Central memory CD8-positive, alpha-beta T cell (primary cell): ENCODE results near the gene ALG5.

Experiments
- ATAC-seq: fragments of 150-1000 bp; cut with Tn5 transposase; replicated peaks from 2 replicates; pipeline ENCODE4 v1.10.0; 2022; ENCODE audit warnings: mild to moderate bottlenecking, moderate FRiP score, moderate number of reproducible peaks; ENCODE audit not compliant: poor library complexity, severe bottlenecking; ENCODE audit errors: extremely low read depth
- DNase-seq, 2 donors: peaks; one replicate each; pipeline ENCODE4 v3.0.0; 2021; ENCODE audit warnings: low spot score in 2 of 2
- H3K27ac Mint-ChIP-seq: one replicate; pipeline ENCODE4 v1.8.0; 2022; ENCODE audit warnings: low read depth, mild to moderate bottlenecking, moderate library complexity, mixed read lengths
- H3K27me3 Mint-ChIP-seq: one replicate; pipeline ENCODE4 v1.8.0; 2022; ENCODE audit warnings: mixed read lengths
- H3K36me3 Mint-ChIP-seq: one replicate; pipeline ENCODE4 v1.8.0; 2022; ENCODE audit warnings: mild to moderate bottlenecking, moderate library complexity, mixed read lengths; ENCODE audit not compliant: insufficient read depth
- H3K4me1 Mint-ChIP-seq: one replicate; pipeline ENCODE4 v1.8.0; 2022; ENCODE audit warnings: mixed read lengths
- H3K4me3 Mint-ChIP-seq: one replicate; pipeline ENCODE4 v1.8.0; 2022; ENCODE audit warnings: mild to moderate bottlenecking, moderate library complexity, mixed read lengths
- H3K9me3 Mint-ChIP-seq: one replicate; pipeline ENCODE4 v1.8.0; 2022; ENCODE audit warnings: mixed read lengths

The ALG5 gene

GRCh38 chr13:36907266-36907665 is 91.9 kb downstream of the ALG5 start:
- Mint-ChIP-seq H3K4me1 (no peaks in the 10 kb centered on the region), H3K27me3 (peaks cover 39% of the 10 kb centered on the region), H3K27ac (no peak overlapping the region), H3K4me3 (no peak overlapping the region), H3K9me3 (no peaks in the 10 kb centered on the region), H3K36me3 (no peaks in the 10 kb centered on the region)
- DNase-seq (no peak), ATAC-seq (no peak)

DNA sequence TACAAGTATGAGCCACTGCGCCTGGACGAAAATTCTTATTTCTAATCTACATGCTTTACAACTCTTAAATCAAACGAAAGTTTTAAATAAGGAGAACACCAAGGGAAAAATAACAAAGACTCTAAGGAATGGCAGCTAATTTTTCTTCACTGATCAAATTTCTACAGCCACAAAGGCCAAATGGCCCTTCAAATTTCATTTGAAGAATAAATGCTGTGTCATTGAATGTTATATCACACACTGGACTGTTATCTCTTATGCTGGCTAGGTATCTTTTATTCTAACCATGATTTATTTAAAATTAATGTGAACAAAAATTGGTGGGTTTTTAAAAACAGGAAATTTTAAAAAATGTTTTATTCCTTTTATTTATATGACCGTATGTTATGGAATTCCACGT is 93.2 kb downstream of the ALG5 start:
- peaks cover 48% of the 10 kb centered on the region for H3K27me3 Mint-ChIP-seq
- ATAC-seq (no peak), DNase-seq (no peak)
- no peak overlapping the region for H3K27ac Mint-ChIP-seq
- no peaks in the 10 kb centered on the region for H3K9me3 Mint-ChIP-seq
- H3K4me3 Mint-ChIP-seq, result no peak overlapping the region
- no peaks in the 10 kb centered on the region for H3K4me1 Mint-ChIP-seq
- H3K36me3 Mint-ChIP-seq, result no peaks in the 10 kb centered on the region

- no peaks in the 10 kb centered on the region for H3K4me1 Mint-ChIP-seq
- H3K27ac Mint-ChIP-seq, result no peak overlapping the region
- no peaks in the 10 kb centered on the region for H3K9me3 Mint-ChIP-seq
- ATAC-seq, result no peak
- H3K27me3 Mint-ChIP-seq, result peaks cover 45% of the 10 kb centered on the region
- no peak overlapping the region for H3K4me3 Mint-ChIP-seq
- H3K36me3 Mint-ChIP-seq, result no peaks in the 10 kb centered on the region
- DNase-seq, result no peak
These were observed 95.1 kb downstream of the ALG5 start for GRCh38 chr13:36903925-36904595.
